Astrocyte (in vitro differentiated cells and primary cell): ENCODE results near the gene FAM151A. TPM values are rescaled to one million over a fixed set of nuclear protein-coding genes. Genes with fewer than 3 reads are reported as not detected.

ENCODE experiments used
- DNase-seq: peaks from one replicate; pipeline ENCODE4 v3.0.0-alpha.2; 2010; ENCODE audit warnings: low read depth
- FAIRE-seq: peaks from 2 replicates; lab custom pipeline; 2011; peaks lifted over from hg19 to GRCh38; lab: Jason Lieb, UNC
- H2AFZ ChIP-seq: 2 replicates; pipeline ENCODE4 v1.6.0; 2012; ENCODE audit warnings: low read depth, low read length, inconsistent platforms
- H3K27ac ChIP-seq: 2 replicates; pipeline ENCODE4 v1.5.1; 2011; ENCODE audit warnings: low read depth, low read length, inconsistent platforms
- H3K27me3 ChIP-seq: 2 replicates; pipeline ENCODE4 v1.6.0; 2011; ENCODE audit warnings: low read length, inconsistent platforms; ENCODE audit not compliant: insufficient read depth
- H3K36me3 ChIP-seq: 2 replicates; pipeline ENCODE4 v1.5.1; 2011; ENCODE audit warnings: low read length, inconsistent platforms; ENCODE audit not compliant: insufficient read depth
- H3K4me1 ChIP-seq: 2 replicates; pipeline ENCODE4 v1.5.1; 2011; ENCODE audit warnings: low read length, inconsistent platforms; ENCODE audit not compliant: insufficient read depth
- H3K4me2 ChIP-seq: 2 replicates; pipeline ENCODE4 v1.6.0; 2012; ENCODE audit warnings: low read length, inconsistent platforms
- H3K4me3 ChIP-seq: 2 replicates; pipeline ENCODE4 v1.5.1; 2011; ENCODE audit warnings: low read depth, mild to moderate bottlenecking, low read length, inconsistent platforms; ENCODE audit not compliant: insufficient read depth
- H3K79me2 ChIP-seq: 2 replicates; pipeline ENCODE4 v1.6.0; 2012; ENCODE audit warnings: mild to moderate bottlenecking, low read length, inconsistent platforms; ENCODE audit not compliant: insufficient read depth
- H3K9ac ChIP-seq: 2 replicates; pipeline ENCODE4 v1.6.0; 2012; ENCODE audit warnings: mild to moderate bottlenecking, low read length, inconsistent platforms
- H3K9me3 ChIP-seq: 2 replicates; pipeline ENCODE4 v1.5.1; 2012; ENCODE audit warnings: low read depth, mild to moderate bottlenecking, low read length, inconsistent platforms; ENCODE audit not compliant: insufficient read depth
- H4K20me1 ChIP-seq: 2 replicates; pipeline ENCODE4 v1.6.0; 2012; ENCODE audit warnings: low read length, inconsistent platforms; ENCODE audit not compliant: insufficient read depth
- H3K27ac Mint-ChIP-seq: one replicate; pipeline ENCODE4 v1.8.0; 2021; ENCODE audit warnings: mild to moderate bottlenecking, mixed read lengths; ENCODE audit not compliant: unreplicated experiment
- H3K27me3 Mint-ChIP-seq: one replicate; pipeline ENCODE4 v1.8.0; 2021; ENCODE audit warnings: low read depth, mixed read lengths; ENCODE audit not compliant: unreplicated experiment
- H3K36me3 Mint-ChIP-seq: one replicate; pipeline ENCODE4 v1.8.0; 2021; ENCODE audit warnings: low read depth, mixed read lengths; ENCODE audit not compliant: unreplicated experiment
- H3K4me1 Mint-ChIP-seq: one replicate; pipeline ENCODE4 v1.8.0; 2021; ENCODE audit warnings: low read depth, mixed read lengths; ENCODE audit not compliant: unreplicated experiment
- H3K4me3 Mint-ChIP-seq: one replicate; pipeline ENCODE4 v1.8.0; 2021; ENCODE audit warnings: mild to moderate bottlenecking, moderate library complexity, mixed read lengths; ENCODE audit not compliant: unreplicated experiment
- H3K9me3 Mint-ChIP-seq: one replicate; pipeline ENCODE4 v1.8.0; 2021; ENCODE audit warnings: mild to moderate bottlenecking, mixed read lengths; ENCODE audit not compliant: unreplicated experiment
- CTCF ChIP-seq: IDR thresholded peaks from 2 replicates; pipeline ENCODE4 v1.5.1; 2011; ENCODE audit warnings: low read depth, mild to moderate bottlenecking, inconsistent platforms, low read length, moderate library complexity; ENCODE audit not compliant: insufficient read depth
- EZH2 ChIP-seq: IDR thresholded peaks from 2 replicates; pipeline ENCODE4 v1.6.1; 2012; ENCODE audit warnings: mild to moderate bottlenecking, low read length, inconsistent platforms; ENCODE audit not compliant: insufficient read depth
- total RNA-seq: library from RNA; stranded (reverse); gene quantifications from 2 replicates; pipeline ENCODE4 v1.2.1, GENCODE V29; 2021

The FAM151A gene
- total RNA-seq, 1 donor from 2014 or later: not detected

GRCh38 chr1:54575161-54575560 is 48.2 kb downstream of the FAM151A start:
- H3K79me2 ChIP-seq: no peaks in the 10 kb centered on the region
- TF ChIP-seq CTCF (no peak), EZH2 (no peak)
- Mint-ChIP-seq H3K27me3 (peaks cover 7% of the 10 kb centered on the region), H3K36me3 (no peaks in the 10 kb centered on the region), H3K9me3 (no peaks in the 10 kb centered on the region), H3K4me1 (peaks cover 18% of the 10 kb centered on the region), H3K4me3 (no peak overlapping the region), H3K27ac (no peak overlapping the region)
- no peaks in the 10 kb centered on the region for H3K36me3 ChIP-seq
- H3K9ac ChIP-seq: no peak overlapping the region
- FAIRE-seq: no peak
- DNase-seq: no peak
- no peaks in the 10 kb centered on the region for H4K20me1 ChIP-seq
- no peak overlapping the region for H2AFZ ChIP-seq
- no peaks in the 10 kb centered on the region for H3K9me3 ChIP-seq
- H3K4me1 ChIP-seq: peaks cover 8% of the 10 kb centered on the region
- H3K27me3 ChIP-seq: no peaks in the 10 kb centered on the region
- no peak overlapping the region for H3K27ac ChIP-seq
- no peak overlapping the region for H3K4me3 ChIP-seq
- H3K4me2 ChIP-seq: no peak overlapping the region

- FAIRE-seq (no peak), DNase-seq (no peak)
- Mint-ChIP-seq H3K36me3 (no peaks in the 10 kb centered on the region), H3K9me3 (no peaks in the 10 kb centered on the region), H3K4me3 (no peak overlapping the region), H3K4me1 (peaks cover 21% of the 10 kb centered on the region), H3K27ac (no peak overlapping the region), H3K27me3 (peaks cover 7% of the 10 kb centered on the region)
- no peak for TF ChIP-seq EZH2
- no peak for TF ChIP-seq CTCF
- Histone ChIP-seq H3K36me3 (no peaks in the 10 kb centered on the region), H3K4me1 (peaks cover 8% of the 10 kb centered on the region), H3K79me2 (no peaks in the 10 kb centered on the region), H3K9ac (no peak overlapping the region), H3K4me2 (no peak overlapping the region), H3K9me3 (no peaks in the 10 kb centered on the region), H3K27ac (no peak overlapping the region), H2AFZ (no peak overlapping the region), H3K4me3 (no peak overlapping the region), H3K27me3 (no peaks in the 10 kb centered on the region), H4K20me1 (no peaks in the 10 kb centered on the region)
Measured at GRCh38 chr1:54574158-54574778, 49.1 kb downstream of the FAM151A start.

GRCh38 chr1:54572542-54572850 is 50.8 kb downstream of the FAM151A start:
- H3K4me1 ChIP-seq: peaks cover 8% of the 10 kb centered on the region
- DNase-seq (no peak), FAIRE-seq (no peak)
- Mint-ChIP-seq H3K9me3 (no peaks in the 10 kb centered on the region), H3K36me3 (no peaks in the 10 kb centered on the region), H3K27ac (no peak overlapping the region), H3K4me3 (no peak overlapping the region), H3K4me1 (peaks cover 19% of the 10 kb centered on the region), H3K27me3 (peaks cover 7% of the 10 kb centered on the region)
- no peak overlapping the region for H3K9ac ChIP-seq
- H3K4me2 ChIP-seq: no peak overlapping the region
- H3K36me3 ChIP-seq: no peaks in the 10 kb centered on the region
- H2AFZ ChIP-seq: no peak overlapping the region
- H3K79me2 ChIP-seq: no peaks in the 10 kb centered on the region
- H3K9me3 ChIP-seq: no peaks in the 10 kb centered on the region
- no peaks in the 10 kb centered on the region for H4K20me1 ChIP-seq
- no peak overlapping the region for H3K27ac ChIP-seq
- no peaks in the 10 kb centered on the region for H3K27me3 ChIP-seq
- no peak overlapping the region for H3K4me3 ChIP-seq
- TF ChIP-seq CTCF: no peak
- no peak for TF ChIP-seq EZH2
